Stimulated activated CD4-positive, alpha-beta T cell treated with anti-CD3 and anti-CD28 coated beads, TNF-alpha, amount 100 ng/mL, for 4 hours (primary cell): ENCODE data around the gene PFKM.

Experiments
- DNase-seq, 3 experiments: peaks; one replicate each; pipeline ENCODE4 v3.0.0-alpha.2; 2020; ENCODE audit warnings: low read depth in 3 of 3

The PFKM gene

GRCh38 chr12:48119078-48119833 lies at the start of gene PFKM:
PFKM (plus strand) TSS chr12:48119364; CDS start chr12:48122775, 3,411 bp downstream.
- peak; percentile 35 to 46 (median 43) for DNase-seq

GRCh38 chr12:48070033-48070432 lies 49.1 kb upstream of the PFKM start:
- no peak for DNase-seq

GRCh38 chr12:48070731-48071130 lies 48.4 kb upstream of the PFKM start:
- DNase-seq = no peak

GRCh38 chr12:48071808-48072207 lies 47.4 kb upstream of the PFKM start:
- no peak for DNase-seq

GRCh38 chr12:48072266-48072665 lies 46.9 kb upstream of the PFKM start:
- DNase-seq = no peak

- DNase-seq = no peak
Measured at GRCh38 chr12:48074266-48074665, 44.9 kb upstream of the PFKM start.

GRCh38 chr12:48075832-48076231 lies 43.3 kb upstream of the PFKM start:
- DNase-seq = no peak

GRCh38 chr12:48077111-48077510 lies 42.1 kb upstream of the PFKM start:
- no peak for DNase-seq

GRCh38 chr12:48078901-48079300 lies 40.3 kb upstream of the PFKM start:
- no peak for DNase-seq

- no peak for DNase-seq
Measured at GRCh38 chr12:48080285-48080684, 38.9 kb upstream of the PFKM start.

GRCh38 chr12:48080821-48081220 lies 38.3 kb upstream of the PFKM start:
- DNase-seq = no peak

GRCh38 chr12:48084066-48084465 lies 35.1 kb upstream of the PFKM start:
- DNase-seq = no peak

- no peak for DNase-seq
Measured at GRCh38 chr12:48084841-48085460, 34.2 kb upstream of the PFKM start.

GRCh38 chr12:48086327-48086726 lies 32.8 kb upstream of the PFKM start:
- no peak for DNase-seq

- DNase-seq = no peak
Measured at GRCh38 chr12:48092611-48093010, 26.6 kb upstream of the PFKM start.

- DNase-seq = no peak
Measured at GRCh38 chr12:48104531-48104930, 14.6 kb upstream of the PFKM start.

- DNase-seq = peak in 2 of 3 experiments; percentile 18 to 21
Measured at GRCh38 chr12:48105321-48105866, 13.8 kb upstream of the PFKM start.

GRCh38 chr12:48105867-48106680 lies 13.1 kb upstream of the PFKM start, which contains the start of gene SENP1:
SENP1 (minus strand) TSS chr12:48106079; CDS start chr12:48101472, 4,607 bp downstream.
- peak; percentile 80 to 88 (median 82) for DNase-seq

GRCh38 chr12:48106681-48107613 lies 12.2 kb upstream of the PFKM start:
- no peak for DNase-seq

GRCh38 chr12:48109424-48109823 lies 9.7 kb upstream of the PFKM start:
- DNase-seq = no peak
